B cell (primary cell): ENCODE results near the gene HUS1B. TPM values are rescaled to one million over a fixed set of nuclear protein-coding genes. Genes with fewer than 3 reads are reported as not detected.
A peak's percentile ranks its signal among the peaks of the same experiment; 100 is the strongest.

Experiments used
- ATAC-seq: fragments of 200-7000 bp; cut with Tn5 transposase; one replicate; pipeline ENCODE4 v1.10.0; 2021; ENCODE audit warnings: low read depth, mild to moderate bottlenecking, moderate number of reproducible peaks, moderate library complexity
- CTCF ChIA-PET: fragments of 350-600 bp; sonication (Branson Sonifier 250); formaldehyde crosslinking; loops from one replicate; lab custom pipeline; 2021; ENCODE audit warnings: antibody characterized with exemption, inconsistent platforms; lab: Charles Lee
- POLR2A ChIA-PET: fragments of 350-600 bp; sonication (Branson Sonifier 250); formaldehyde crosslinking; loops from one replicate; lab custom pipeline; 2021; ENCODE audit warnings: antibody characterized with exemption; lab: Charles Lee
- DNase-seq: peaks from one replicate; pipeline ENCODE4 v3.0.0; 2013
- H2AFZ ChIP-seq: 2 replicates; pipeline ENCODE4 v1.6.1; 2012; ENCODE audit warnings: mild to moderate bottlenecking, low read depth, low read length; ENCODE audit not compliant: insufficient read depth, poor library complexity, severe bottlenecking
- H3K27ac ChIP-seq, 2 donors: 1 replicate in 1 of 2; 2 replicates in 1 of 2; pipeline ENCODE4 v1.5.1; 2012 to 2013; ENCODE audit warnings: low read length in 2 of 2, mild to moderate bottlenecking in 2 of 2, moderate library complexity in 1 of 2
- H3K27me3 ChIP-seq, 4 experiments: fragments of 200-600 bp in 1 of 4; sonication (generic) in 1 of 4; replicated peaks in 1 of 4; 1 replicate in 2 of 4; 2 replicates in 2 of 4; pipeline versions ENCODE4 v1.6.1 to v1.7.0; 2013 to 2016; ENCODE audit warnings: low read length in 3 of 4, mild to moderate bottlenecking in 2 of 4, mixed read lengths in 1 of 4, moderate library complexity in 1 of 4; ENCODE audit not compliant: insufficient read depth in 4 of 4, control insufficient read depth in 3 of 4; ENCODE audit errors: control extremely low read depth in 1 of 4
- H3K36me3 ChIP-seq, 2 experiments: replicated peaks in 1 of 2; 1 replicate in 1 of 2; 2 replicates in 1 of 2; pipeline versions ENCODE4 v1.6.1 to v1.7.1; 2013; ENCODE audit warnings: low read length in 1 of 2; ENCODE audit not compliant: insufficient read depth in 2 of 2, control insufficient read depth in 1 of 2; ENCODE audit errors: control extremely low read depth in 1 of 2, extremely low read depth in 1 of 2
- H3K4me1 ChIP-seq, 2 donors: fragments of 200-600 bp in 1 of 2; sonication (generic) in 1 of 2; 1 replicate in 1 of 2; 2 replicates in 1 of 2; pipeline versions ENCODE4 v1.5.1 to v1.6.1; 2013 to 2017; ENCODE audit warnings: low read length in 2 of 2; ENCODE audit not compliant: control insufficient read depth in 2 of 2, insufficient read depth in 2 of 2
- H3K4me2 ChIP-seq: replicated peaks from 2 replicates; pipeline ENCODE3; 2012; ENCODE audit warnings: mild to moderate bottlenecking, low read depth, low read length; ENCODE audit not compliant: poor library complexity, severe bottlenecking
- H3K4me3 ChIP-seq, 5 experiments: fragments of 200-600 bp in 1 of 5; sonication (generic) in 1 of 5; 1 replicate in 3 of 5; 2 replicates in 2 of 5; pipeline versions ENCODE4 v1.5.1 to v1.7.0; 2011 to 2016; ENCODE audit warnings: low read length in 4 of 5, mild to moderate bottlenecking in 4 of 5, low read depth in 2 of 5, control low read depth in 1 of 5, moderate library complexity in 1 of 5; ENCODE audit not compliant: insufficient read depth in 1 of 5; ENCODE audit errors: control extremely low read depth in 1 of 5, extremely low read depth in 1 of 5
- H3K79me2 ChIP-seq: fragments of 200-600 bp; sonication (generic); one replicate; pipeline ENCODE4 v1.6.0; 2016; ENCODE audit warnings: low read length; ENCODE audit not compliant: control insufficient read depth, insufficient read depth
- H3K9ac ChIP-seq: fragments of 200-600 bp; sonication (generic); 2 replicates; pipeline ENCODE4 v1.6.1; 2017; ENCODE audit warnings: mild to moderate bottlenecking, low read length, moderate library complexity
- H3K9me3 ChIP-seq, 3 donors: one replicate each; pipeline versions ENCODE4 v1.6.1 to v1.7.1; 2013; ENCODE audit warnings: low read length in 2 of 3; ENCODE audit not compliant: control insufficient read depth in 2 of 3, insufficient read depth in 1 of 3; ENCODE audit errors: control extremely low read depth in 1 of 3
- H4K20me1 ChIP-seq: 2 replicates; pipeline ENCODE4 v1.6.0; 2012; ENCODE audit warnings: mild to moderate bottlenecking, low read length; ENCODE audit not compliant: insufficient read depth, control insufficient read depth, poor library complexity, severe bottlenecking
- H3K27ac Mint-ChIP-seq: one replicate; pipeline ENCODE4 v1.8.0; 2021; ENCODE audit warnings: mixed read lengths
- H3K27me3 Mint-ChIP-seq: one replicate; pipeline ENCODE4 v1.8.0; 2021; ENCODE audit warnings: mixed read lengths
- H3K4me1 Mint-ChIP-seq: one replicate; pipeline ENCODE4 v1.8.0; 2021; ENCODE audit warnings: mixed read lengths
- H3K4me3 Mint-ChIP-seq: one replicate; pipeline ENCODE4 v1.8.0; 2021; ENCODE audit warnings: mixed read lengths
- H3K9me3 Mint-ChIP-seq: one replicate; pipeline ENCODE4 v1.8.0; 2022; ENCODE audit warnings: mixed read lengths; ENCODE audit not compliant: insufficient read depth
- CTCF ChIP-seq: fragments of 200-600 bp; IDR thresholded peaks from one replicate; pipeline ENCODE4 v1.8.0; 2022; ENCODE audit warnings: antibody characterized with exemption, mild to moderate bottlenecking
- EZH2 ChIP-seq: IDR thresholded peaks from 2 replicates; pipeline ENCODE4 v1.6.1; 2012; ENCODE audit warnings: borderline replicate concordance, low read depth, mild to moderate bottlenecking, moderate library complexity, low read length; ENCODE audit not compliant: insufficient read depth, poor library complexity, severe bottlenecking
- WGBS: methylation state at CpG from one replicate; pipeline ENCODE4 v1.1.5; 2013; ENCODE audit warnings: missing lambda C conversion rate; ENCODE audit not compliant: insufficient coverage; 5-methylcytosine and 5-hydroxymethylcytosine counted together
- intact Hi-C: fragments of 100-400 bp; cut with micrococcal nuclease; formaldehyde crosslinking; loops from one replicate; pipeline ENCODE4 v1.10.0; 2022
- polyA plus RNA-seq: library from polyadenylated mRNA; depleted of rRNA; stranded (reverse); fragments of >200 nt; gene quantifications from 2 replicates; pipeline ENCODE4 v1.2.3, GENCODE V29; 2012
- total RNA-seq, 2 donors: library from RNA; stranded (reverse); fragments of 120-200 nt in 1 of 2; gene quantifications; 1 replicate in 1 of 2; 2 replicates in 1 of 2; pipeline versions ENCODE4 v1.2.3 to v1.2.4, GENCODE V29; 2013 to 2022

Gene HUS1B
- total and polyA plus RNA-seq, 2 donors (not counting 1 experiment from before 2014, with no cell fraction given), result 2.9 to 4.4 TPM

- peaks cover 11 to 16% of the 10 kb centered on the region in 2 donors for H3K4me1 ChIP-seq
- peaks cover 39% of the 10 kb centered on the region for H3K4me1 Mint-ChIP-seq
- no peaks in the 10 kb centered on the region for H3K9me3 Mint-ChIP-seq
- no peak overlapping the region for H3K27ac Mint-ChIP-seq
- peaks cover 95% of the 10 kb centered on the region for H3K79me2 ChIP-seq
- no peak for ATAC-seq
- WGBS, result 61% methylated on average over 10 of the region's 15 CpGs
- H3K27me3 ChIP-seq, result no peaks in the 10 kb centered on the region
- H3K36me3 ChIP-seq, result peaks cover 0 to 14% of the 10 kb centered on the region in 2 experiments
- no peak for DNase-seq
- POLR2A ChIA-PET, result no interaction called here
- no peaks in the 10 kb centered on the region for H3K27me3 Mint-ChIP-seq
- CTCF ChIA-PET, result interaction anchor here (0.6 to 1.5 kb wide), 3 partner anchors 12 to 91 kb away, joined by 3 to 6 read pairs (median 4); no protein-coding TSS in a partner anchor
- intact Hi-C loops, result no loop called here
- H3K9ac ChIP-seq, result no peak overlapping the region
- peak overlapping the region; percentile 39 for H3K4me2 ChIP-seq
- no peak overlapping the region for H3K27ac ChIP-seq
- no peak overlapping the region for H3K4me3 Mint-ChIP-seq
- no peak for TF ChIP-seq CTCF
- H3K9me3 ChIP-seq, result no peaks in the 10 kb centered on the region
- no peak overlapping the region for H3K4me3 ChIP-seq
- H4K20me1 ChIP-seq, result peaks cover 57% of the 10 kb centered on the region
- no peak overlapping the region for H2AFZ ChIP-seq
Observed at GRCh38 chr6:683742-684440, 27.0 kb upstream of the HUS1B start.

GRCh38 chr6:680666-681340 is 23.9 kb upstream of the HUS1B start:
- no peak overlapping the region for H3K4me3 Mint-ChIP-seq
- H3K27me3 ChIP-seq, result no peaks in the 10 kb centered on the region
- TF ChIP-seq EZH2 (no peak), CTCF (no peak)
- no peak overlapping the region for H2AFZ ChIP-seq
- ChIA-PET CTCF (interaction anchor here (2.6 kb wide), 2 partner anchors 9 to 41 kb away, joined by 8 to 9 read pairs; no protein-coding TSS in a partner anchor), POLR2A (no interaction called here)
- no peak overlapping the region for H3K4me3 ChIP-seq
- H4K20me1 ChIP-seq, result peaks cover 47% of the 10 kb centered on the region
- no peak overlapping the region for H3K27ac Mint-ChIP-seq
- no peaks in the 10 kb centered on the region for H3K27me3 Mint-ChIP-seq
- no peak for ATAC-seq
- WGBS, result 94% methylated on average over 3 of the region's 5 CpGs
- H3K9me3 ChIP-seq, result no peaks in the 10 kb centered on the region
- H3K4me1 Mint-ChIP-seq, result peaks cover 42% of the 10 kb centered on the region
- H3K27ac ChIP-seq, result no peak overlapping the region
- H3K9ac ChIP-seq, result no peak overlapping the region
- peaks cover 84% of the 10 kb centered on the region for H3K79me2 ChIP-seq
- no peak for DNase-seq
- intact Hi-C loops, result no loop called here
- H3K9me3 Mint-ChIP-seq, result no peaks in the 10 kb centered on the region
- peaks cover 0 to 1% of the 10 kb centered on the region in 2 experiments for H3K36me3 ChIP-seq
- H3K4me2 ChIP-seq, result no peak overlapping the region
- H3K4me1 ChIP-seq, result peaks cover 11 to 16% of the 10 kb centered on the region in 2 donors
